HL-60 (cell line): Measurements from ENCODE around the gene LY86.

Experiments
- POLR2AphosphoS5 ChIP-seq: IDR thresholded peaks from 2 replicates; pipeline ENCODE4 v1.6.1; 2012; ENCODE audit warnings: low read depth
- TF ChIP-seq, protein P1 (sequence below): IDR thresholded peaks from one replicate; pipeline ENCODE4 v1.5.1; 2011; ENCODE audit warnings: low read length, control low read depth, inconsistent platforms; ENCODE audit not compliant: insufficient read depth

DNA sequence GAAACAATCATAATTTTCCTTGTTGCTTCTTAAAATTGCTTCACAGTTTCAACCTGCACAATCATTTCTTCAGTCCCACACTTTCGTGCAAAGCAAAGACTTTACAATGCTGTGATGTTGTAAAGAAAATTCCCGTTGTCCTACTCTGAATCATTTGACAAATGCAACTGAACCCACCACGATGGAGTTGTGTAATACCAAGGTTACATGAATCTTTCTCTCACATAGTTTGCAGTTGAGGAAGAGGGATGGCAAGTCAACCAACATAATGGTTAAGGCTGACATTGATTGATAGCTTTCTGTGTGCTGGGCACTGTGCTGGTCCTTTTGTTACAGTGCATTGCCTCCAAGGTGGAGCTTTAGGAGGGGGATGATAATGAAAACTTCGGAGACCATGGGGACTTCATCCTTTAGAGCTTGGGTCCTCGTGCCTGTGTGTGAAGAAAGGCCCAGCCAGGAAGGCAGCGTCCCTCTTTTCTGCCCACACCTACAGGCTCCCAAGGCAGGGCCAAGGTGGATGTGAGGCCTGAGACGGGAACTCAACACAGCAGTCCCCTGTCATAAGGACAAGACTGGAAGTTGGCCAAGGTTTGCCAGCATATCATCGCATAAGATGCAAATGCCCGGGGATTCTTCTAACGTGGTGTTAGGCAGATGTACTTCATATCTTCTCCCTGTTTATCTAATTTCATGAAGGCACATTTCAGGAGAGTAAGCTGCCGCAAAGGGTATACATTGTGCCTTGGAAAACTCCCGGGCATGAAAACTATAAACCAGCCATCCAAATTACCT lies 96.9 kb downstream of the LY86 start:
- TF ChIP-seq, protein P1, sequence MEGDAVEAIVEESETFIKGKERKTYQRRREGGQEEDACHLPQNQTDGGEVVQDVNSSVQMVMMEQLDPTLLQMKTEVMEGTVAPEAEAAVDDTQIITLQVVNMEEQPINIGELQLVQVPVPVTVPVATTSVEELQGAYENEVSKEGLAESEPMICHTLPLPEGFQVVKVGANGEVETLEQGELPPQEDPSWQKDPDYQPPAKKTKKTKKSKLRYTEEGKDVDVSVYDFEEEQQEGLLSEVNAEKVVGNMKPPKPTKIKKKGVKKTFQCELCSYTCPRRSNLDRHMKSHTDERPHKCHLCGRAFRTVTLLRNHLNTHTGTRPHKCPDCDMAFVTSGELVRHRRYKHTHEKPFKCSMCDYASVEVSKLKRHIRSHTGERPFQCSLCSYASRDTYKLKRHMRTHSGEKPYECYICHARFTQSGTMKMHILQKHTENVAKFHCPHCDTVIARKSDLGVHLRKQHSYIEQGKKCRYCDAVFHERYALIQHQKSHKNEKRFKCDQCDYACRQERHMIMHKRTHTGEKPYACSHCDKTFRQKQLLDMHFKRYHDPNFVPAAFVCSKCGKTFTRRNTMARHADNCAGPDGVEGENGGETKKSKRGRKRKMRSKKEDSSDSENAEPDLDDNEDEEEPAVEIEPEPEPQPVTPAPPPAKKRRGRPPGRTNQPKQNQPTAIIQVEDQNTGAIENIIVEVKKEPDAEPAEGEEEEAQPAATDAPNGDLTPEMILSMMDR = no peak
- no peak for TF ChIP-seq POLR2AphosphoS5
